ENCODE data around the gene RNASEH2A. TPM values are rescaled to one million over a fixed set of nuclear protein-coding genes. Genes with fewer than 3 reads are reported as not detected.

Gene RNASEH2A
- total and polyA plus RNA-seq, 2 of the 13 experiments (the other 11 are each of a cell fraction or from before 2014, with no cell fraction given) = 25.1 to 35.8 TPM

- TF ChIP-seq, protein P1, sequence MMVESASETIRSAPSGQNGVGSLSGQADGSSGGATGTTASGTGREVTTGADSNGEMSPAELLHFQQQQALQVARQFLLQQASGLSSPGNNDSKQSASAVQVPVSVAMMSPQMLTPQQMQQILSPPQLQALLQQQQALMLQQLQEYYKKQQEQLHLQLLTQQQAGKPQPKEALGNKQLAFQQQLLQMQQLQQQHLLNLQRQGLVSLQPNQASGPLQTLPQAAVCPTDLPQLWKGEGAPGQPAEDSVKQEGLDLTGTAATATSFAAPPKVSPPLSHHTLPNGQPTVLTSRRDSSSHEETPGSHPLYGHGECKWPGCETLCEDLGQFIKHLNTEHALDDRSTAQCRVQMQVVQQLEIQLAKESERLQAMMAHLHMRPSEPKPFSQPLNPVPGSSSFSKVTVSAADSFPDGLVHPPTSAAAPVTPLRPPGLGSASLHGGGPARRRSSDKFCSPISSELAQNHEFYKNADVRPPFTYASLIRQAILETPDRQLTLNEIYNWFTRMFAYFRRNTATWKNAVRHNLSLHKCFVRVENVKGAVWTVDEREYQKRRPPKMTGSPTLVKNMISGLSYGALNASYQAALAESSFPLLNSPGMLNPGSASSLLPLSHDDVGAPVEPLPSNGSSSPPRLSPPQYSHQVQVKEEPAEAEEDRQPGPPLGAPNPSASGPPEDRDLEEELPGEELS (CRISPR knock-in tag; IDR thresholded peaks at IDR 0.05) = peak; percentile 30; the same call in 1 of the 2 replicates
- TF ChIP-seq ARHGAP35 (CRISPR knock-in tag; IDR thresholded peaks at IDR 0.05; ENCODE audit: borderline replicate concordance) = peak; percentile 36; the same call in 1 of the 2 replicates
- peak; percentile 46; the same call in 1 of the 2 replicates for TF ChIP-seq ZMYM4 (CRISPR knock-in tag; IDR thresholded peaks at IDR 0.05)
- no peak for TF ChIP-seq SNRNP70 (IDR thresholded peaks at IDR 0.05; ENCODE audit: low read depth, low read length)
- no peak for TF ChIP-seq ZNF318 (CRISPR knock-in tag; IDR thresholded peaks at IDR 0.05)
- no peak for TF ChIP-seq MTF2 (CRISPR knock-in tag; IDR thresholded peaks at IDR 0.05; ENCODE audit: borderline replicate concordance)
- TF ChIP-seq, protein P2, sequence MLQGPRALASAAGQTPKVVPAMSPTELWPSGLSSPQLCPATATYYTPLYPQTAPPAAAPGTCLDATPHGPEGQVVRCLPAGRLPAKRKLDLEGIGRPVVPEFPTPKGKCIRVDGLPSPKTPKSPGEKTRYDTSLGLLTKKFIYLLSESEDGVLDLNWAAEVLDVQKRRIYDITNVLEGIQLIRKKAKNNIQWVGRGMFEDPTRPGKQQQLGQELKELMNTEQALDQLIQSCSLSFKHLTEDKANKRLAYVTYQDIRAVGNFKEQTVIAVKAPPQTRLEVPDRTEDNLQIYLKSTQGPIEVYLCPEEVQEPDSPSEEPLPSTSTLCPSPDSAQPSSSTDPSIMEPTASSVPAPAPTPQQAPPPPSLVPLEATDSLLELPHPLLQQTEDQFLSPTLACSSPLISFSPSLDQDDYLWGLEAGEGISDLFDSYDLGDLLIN (CRISPR knock-in tag; IDR thresholded peaks at IDR 0.05; ENCODE audit: borderline replicate concordance) = no peak
- no peak for TF ChIP-seq ZBTB39 (CRISPR knock-in tag; IDR thresholded peaks at IDR 0.05)
- 0 out of 2 replicates have a peak, but pooled peaks have one; percentile 46 for TF ChIP-seq SIN3A (IDR thresholded peaks at IDR 0.05; ENCODE audit: borderline replicate concordance, low read depth, low read length)
- no peak for TF ChIP-seq ZNF460 (CRISPR knock-in tag; IDR thresholded peaks at IDR 0.05; ENCODE audit: borderline replicate concordance)
- TF ChIP-seq ZBTB37 (CRISPR knock-in tag; IDR thresholded peaks at IDR 0.05) = no peak
- peak; percentile 66; the same call in 1 of the 2 replicates for TF ChIP-seq ZNF441 (CRISPR knock-in tag; IDR thresholded peaks at IDR 0.05; ENCODE audit: borderline replicate concordance)
Measured at GRCh38 chr19:12792051-12792852, 14.1 kb upstream of the RNASEH2A start (continued).
